Measurements from ENCODE around the gene BCL10.

BCL10 gene

DNA sequence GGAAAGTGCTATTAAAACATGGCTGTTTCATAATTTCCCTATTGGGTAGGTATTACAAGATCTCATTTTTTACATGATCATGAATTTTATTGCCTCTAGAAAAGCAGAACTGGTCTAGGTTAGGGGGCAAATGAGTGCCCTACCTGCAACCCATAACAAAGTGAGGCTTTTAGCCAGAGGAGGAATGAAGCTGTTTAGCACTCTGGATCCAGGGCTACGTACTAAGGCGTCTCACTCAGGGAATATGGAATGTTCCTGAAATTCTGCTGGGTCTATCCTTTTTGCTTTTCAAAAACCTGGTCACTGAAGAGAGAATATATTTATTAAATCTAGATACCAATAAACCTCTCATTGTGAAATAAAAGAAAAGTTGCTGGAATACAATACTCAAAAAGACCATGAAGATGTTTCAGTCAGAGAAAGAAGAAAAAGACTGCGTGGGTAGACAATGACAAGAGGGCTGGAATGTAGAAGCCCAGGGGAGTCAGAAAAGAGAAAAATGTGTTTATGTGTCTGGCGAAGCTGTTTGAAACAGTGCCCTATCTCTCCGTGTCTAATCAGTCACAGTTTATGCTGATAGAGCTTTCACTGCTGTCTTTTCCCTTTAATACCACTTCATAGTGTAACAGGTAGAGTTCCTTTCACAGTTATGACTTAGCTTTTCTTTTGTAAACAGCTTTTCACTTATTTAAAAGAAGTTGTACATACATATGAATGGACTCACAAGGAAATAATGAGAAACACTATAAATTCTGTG, 50.6 kb downstream of the BCL10 start:
- H3K9me3 ChIP-seq (ENCODE audit: control extremely low read depth in 1 of 5, control insufficient read depth in 4 of 5, insufficient read depth in 2 of 5, low read depth in 1 of 5, low read length in 4 of 5) = no peaks in the 10 kb centered on the region
- 83% methylated on average over 1 of the region's 5 CpGs for WGBS (ENCODE audit: insufficient coverage)
- H3K27me3 ChIP-seq (replicated peaks in 2 of 5; ENCODE audit: control insufficient read depth in 4 of 5, insufficient read depth in 5 of 5, low read length in 4 of 5) = no peaks in the 10 kb centered on the region
- peaks cover 0 to 7% (median 0%) of the 10 kb centered on the region in 4 experiments for H3K4me1 ChIP-seq (ENCODE audit: control extremely low read depth in 1 of 4, control insufficient read depth in 4 of 4, insufficient read depth in 4 of 4, low read length in 3 of 4)
- POLR2A ChIA-PET = interaction anchor here (0.8 kb wide), 1 partner anchor 119 kb away, joined by 3 read pairs; no protein-coding TSS in a partner anchor
- no peak for DNase-seq
- H3K4me3 ChIP-seq (ENCODE audit: control insufficient read depth in 1 of 7, extremely low read depth in 1 of 7, insufficient read depth in 4 of 7, low read depth in 2 of 7, low read length in 6 of 7) = no peak overlapping the region
- H3K27ac ChIP-seq (ENCODE audit: insufficient read depth in 1 of 2, low read depth in 1 of 2, low read length in 2 of 2, poor library complexity in 1 of 2, severe bottlenecking in 2 of 2) = peak overlapping the region in 1 of 2 experiments; percentile 22
- no peaks in the 10 kb centered on the region for H3K36me3 ChIP-seq (ENCODE audit: control insufficient read depth in 4 of 4, insufficient read depth in 4 of 4, low read length in 3 of 4)
- CTCF ChIA-PET = interaction anchor here (0.9 kb wide), 1 partner anchor 27 kb away, joined by 3 read pairs; no protein-coding TSS in a partner anchor

DNA sequence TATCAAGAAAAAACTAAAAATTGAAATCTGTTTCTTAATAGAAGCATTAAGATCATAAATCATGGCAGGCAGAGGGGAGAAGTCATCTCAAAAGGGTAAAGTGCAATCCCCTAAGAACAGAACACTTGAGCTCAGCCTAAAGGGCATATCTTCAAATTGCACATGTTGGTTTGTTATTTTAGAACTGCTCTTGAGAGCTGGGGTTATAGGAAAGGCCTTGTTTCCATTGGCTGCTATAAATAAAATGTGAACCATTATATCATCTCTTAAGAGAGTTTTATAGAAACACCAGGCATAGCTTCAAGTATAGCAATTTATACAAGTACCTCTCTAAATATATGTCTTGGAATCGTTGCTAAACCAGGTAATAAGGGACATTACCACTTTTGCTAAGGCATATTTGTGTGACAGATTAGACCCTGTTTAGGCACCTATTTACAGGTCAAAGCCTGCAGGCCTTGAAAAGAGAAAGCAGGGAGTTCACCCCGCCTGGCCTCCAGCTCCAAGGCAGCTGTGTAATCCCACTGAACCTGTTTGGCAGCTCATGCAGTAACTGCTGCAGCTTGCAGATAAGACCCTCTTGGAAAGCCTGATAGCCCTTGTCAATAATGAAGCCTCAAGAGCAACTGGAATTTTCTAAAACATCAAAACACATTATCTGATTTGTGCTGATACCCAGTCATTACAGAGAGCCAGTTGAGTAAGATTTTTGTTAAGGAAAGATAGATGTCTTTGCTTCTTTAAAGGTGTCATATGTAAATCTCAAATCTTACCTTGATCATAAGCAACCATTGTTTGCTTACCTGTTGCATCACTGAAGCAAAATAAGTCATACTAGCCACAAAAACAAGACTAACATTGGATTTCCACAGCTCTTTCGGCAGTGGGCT, 51.5 kb downstream of the BCL10 start:
- H3K27ac ChIP-seq (ENCODE audit: insufficient read depth in 1 of 2, low read depth in 1 of 2, low read length in 2 of 2, poor library complexity in 1 of 2, severe bottlenecking in 2 of 2) = peak overlapping the region in 1 of 2 experiments; percentile 54
- no peak overlapping the region for H3K4me3 ChIP-seq (ENCODE audit: control insufficient read depth in 1 of 7, extremely low read depth in 1 of 7, insufficient read depth in 4 of 7, low read depth in 2 of 7, low read length in 6 of 7)
- H3K4me1 ChIP-seq (ENCODE audit: control extremely low read depth in 1 of 4, control insufficient read depth in 4 of 4, insufficient read depth in 4 of 4, low read length in 3 of 4) = peaks cover 0 to 3% (median 0%) of the 10 kb centered on the region in 4 experiments
- no peaks in the 10 kb centered on the region for H3K27me3 ChIP-seq (replicated peaks in 2 of 5; ENCODE audit: control insufficient read depth in 4 of 5, insufficient read depth in 5 of 5, low read length in 4 of 5)
- POLR2A ChIA-PET = no interaction called here
- CTCF ChIA-PET = interaction anchor here (0.9 to 2.2 kb wide), 2 partner anchors 28 to 116 kb away, joined by 3 to 6 read pairs; no protein-coding TSS in a partner anchor
- H3K9me3 ChIP-seq (ENCODE audit: control extremely low read depth in 1 of 5, control insufficient read depth in 4 of 5, insufficient read depth in 2 of 5, low read depth in 1 of 5, low read length in 4 of 5) = no peaks in the 10 kb centered on the region
- no peaks in the 10 kb centered on the region for H3K36me3 ChIP-seq (ENCODE audit: control insufficient read depth in 4 of 4, insufficient read depth in 4 of 4, low read length in 3 of 4)
- 63% methylated on average over 1 of the region's 3 CpGs for WGBS (ENCODE audit: insufficient coverage)
- DNase-seq = peak; percentile 20 to 78 (median 36)

DNA sequence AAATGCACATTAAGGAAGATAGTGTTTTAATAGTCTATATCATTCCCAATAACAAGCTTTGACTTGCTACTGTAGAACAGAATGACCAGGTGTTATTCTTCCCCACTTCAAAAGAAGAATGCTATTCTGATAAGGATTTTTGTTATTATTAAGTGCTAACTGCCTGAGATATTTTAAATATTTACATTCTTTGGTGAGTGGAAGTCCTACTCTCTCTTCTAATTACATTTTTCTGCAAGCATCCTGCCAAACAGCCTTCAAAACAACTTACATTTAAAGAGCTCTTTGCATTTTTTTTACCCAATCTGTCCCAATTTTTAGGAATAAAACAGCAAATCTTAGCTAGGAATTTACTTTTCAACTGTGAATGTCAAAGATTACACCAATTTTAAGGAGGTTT, 52.1 kb downstream of the BCL10 start:
- Histone ChIP-seq H3K36me3 (ENCODE audit: control insufficient read depth in 4 of 4, insufficient read depth in 4 of 4, low read length in 3 of 4) (no peaks in the 10 kb centered on the region), H3K9me3 (ENCODE audit: control extremely low read depth in 1 of 5, control insufficient read depth in 4 of 5, insufficient read depth in 2 of 5, low read depth in 1 of 5, low read length in 4 of 5) (no peaks in the 10 kb centered on the region), H3K4me1 (ENCODE audit: control extremely low read depth in 1 of 4, control insufficient read depth in 4 of 4, insufficient read depth in 4 of 4, low read length in 3 of 4) (peaks cover 0 to 3% (median 0%) of the 10 kb centered on the region in 4 experiments), H3K4me3 (ENCODE audit: control insufficient read depth in 1 of 7, extremely low read depth in 1 of 7, insufficient read depth in 4 of 7, low read depth in 2 of 7, low read length in 6 of 7) (no peak overlapping the region), H3K27ac (ENCODE audit: insufficient read depth in 1 of 2, low read depth in 1 of 2, low read length in 2 of 2, poor library complexity in 1 of 2, severe bottlenecking in 2 of 2) (peak overlapping the region in 1 of 2 experiments; percentile 54), H3K27me3 (replicated peaks in 2 of 5; ENCODE audit: control insufficient read depth in 4 of 5, insufficient read depth in 5 of 5, low read length in 4 of 5) (no peaks in the 10 kb centered on the region)
- POLR2A ChIA-PET = no interaction called here
- CTCF ChIA-PET = interaction anchor here (0.9 to 2.2 kb wide), 2 partner anchors 9 to 116 kb away, joined by 3 to 6 read pairs; no protein-coding TSS in a partner anchor
- DNase-seq = no peak

DNA sequence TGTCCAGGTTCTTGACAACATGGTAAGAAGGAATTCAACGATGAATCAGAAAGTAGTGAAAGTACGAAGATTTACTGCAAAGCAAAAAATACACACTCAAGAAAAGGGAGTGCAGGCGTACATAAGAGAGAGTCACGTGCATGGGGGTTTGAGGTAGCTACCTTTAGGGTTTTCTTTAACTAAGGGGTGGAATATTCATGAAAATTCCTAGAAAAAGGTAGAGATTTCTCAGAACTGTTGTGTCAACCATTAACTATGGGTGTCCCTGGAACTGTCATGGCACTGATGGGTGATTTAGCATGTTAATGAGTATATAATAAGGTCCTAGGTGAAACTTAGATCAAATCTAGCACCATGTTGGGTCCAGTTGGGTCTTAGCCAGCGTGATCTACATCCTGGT, 53.1 kb downstream of the BCL10 start:
- DNase-seq = no peak
- WGBS (ENCODE audit: insufficient coverage) = 67% methylated on average over 3 of the region's 5 CpGs
- H3K4me1 ChIP-seq (ENCODE audit: control extremely low read depth in 1 of 4, control insufficient read depth in 4 of 4, insufficient read depth in 4 of 4, low read length in 3 of 4) = peaks cover 0 to 3% (median 0%) of the 10 kb centered on the region in 4 experiments
- POLR2A ChIA-PET = no interaction called here
- H3K9me3 ChIP-seq (ENCODE audit: control extremely low read depth in 1 of 5, control insufficient read depth in 4 of 5, insufficient read depth in 2 of 5, low read depth in 1 of 5, low read length in 4 of 5) = no peaks in the 10 kb centered on the region
- H3K27ac ChIP-seq (ENCODE audit: insufficient read depth in 1 of 2, low read depth in 1 of 2, low read length in 2 of 2, poor library complexity in 1 of 2, severe bottlenecking in 2 of 2) = peak overlapping the region in 1 of 2 experiments; percentile 9
- H3K4me3 ChIP-seq (ENCODE audit: control insufficient read depth in 1 of 7, extremely low read depth in 1 of 7, insufficient read depth in 4 of 7, low read depth in 2 of 7, low read length in 6 of 7) = no peak overlapping the region
- H3K36me3 ChIP-seq (ENCODE audit: control insufficient read depth in 4 of 4, insufficient read depth in 4 of 4, low read length in 3 of 4) = no peaks in the 10 kb centered on the region
- CTCF ChIA-PET = interaction anchor here (0.9 to 2.2 kb wide), 2 partner anchors 10 to 115 kb away, joined by 3 to 6 read pairs; no protein-coding TSS in a partner anchor
- H3K27me3 ChIP-seq (replicated peaks in 2 of 5; ENCODE audit: control insufficient read depth in 4 of 5, insufficient read depth in 5 of 5, low read length in 4 of 5) = no peaks in the 10 kb centered on the region

DNA sequence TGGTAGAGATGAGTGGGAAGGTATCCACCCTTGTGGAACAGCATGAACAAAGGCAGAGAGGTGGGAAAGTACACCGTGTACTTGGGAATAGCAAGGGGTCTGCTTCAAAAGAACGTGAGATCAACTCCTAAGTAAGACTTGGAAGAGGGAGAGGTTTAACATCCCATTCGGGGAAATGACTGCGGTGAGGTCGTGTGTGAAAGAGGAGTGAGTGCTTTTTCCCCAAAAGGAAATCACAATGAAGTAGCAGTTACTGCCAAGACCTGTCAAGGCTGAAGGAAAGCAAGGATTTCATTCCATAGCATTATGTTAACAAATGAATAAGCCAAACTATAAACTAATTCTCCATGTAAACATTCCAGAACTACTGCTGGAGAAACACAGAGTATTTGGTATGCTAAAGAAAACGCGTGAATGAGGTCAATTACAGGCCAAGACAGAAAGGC, 55.7 kb downstream of the BCL10 start:
- POLR2A ChIA-PET = no interaction called here
- peaks cover 0 to 3% (median 0%) of the 10 kb centered on the region in 4 experiments for H3K4me1 ChIP-seq (ENCODE audit: control extremely low read depth in 1 of 4, control insufficient read depth in 4 of 4, insufficient read depth in 4 of 4, low read length in 3 of 4)
- no peak overlapping the region for H3K27ac ChIP-seq (ENCODE audit: insufficient read depth in 1 of 2, low read depth in 1 of 2, low read length in 2 of 2, poor library complexity in 1 of 2, severe bottlenecking in 2 of 2)
- no peak for DNase-seq
- H3K9me3 ChIP-seq (ENCODE audit: control extremely low read depth in 1 of 5, control insufficient read depth in 4 of 5, insufficient read depth in 2 of 5, low read depth in 1 of 5, low read length in 4 of 5) = peaks cover 0 to 1% (median 0%) of the 10 kb centered on the region in 5 experiments
- WGBS (ENCODE audit: insufficient coverage) = 90% methylated on average over 5 of the region's 7 CpGs
- CTCF ChIA-PET = interaction anchor here (1.6 kb wide), 1 partner anchor 34 kb away, joined by 5 read pairs; no protein-coding TSS in a partner anchor
- H3K27me3 ChIP-seq (replicated peaks in 2 of 5; ENCODE audit: control insufficient read depth in 4 of 5, insufficient read depth in 5 of 5, low read length in 4 of 5) = no peaks in the 10 kb centered on the region
- no peaks in the 10 kb centered on the region for H3K36me3 ChIP-seq (ENCODE audit: control insufficient read depth in 4 of 4, insufficient read depth in 4 of 4, low read length in 3 of 4)
- no peak overlapping the region for H3K4me3 ChIP-seq (ENCODE audit: control insufficient read depth in 1 of 7, extremely low read depth in 1 of 7, insufficient read depth in 4 of 7, low read depth in 2 of 7, low read length in 6 of 7)

DNA sequence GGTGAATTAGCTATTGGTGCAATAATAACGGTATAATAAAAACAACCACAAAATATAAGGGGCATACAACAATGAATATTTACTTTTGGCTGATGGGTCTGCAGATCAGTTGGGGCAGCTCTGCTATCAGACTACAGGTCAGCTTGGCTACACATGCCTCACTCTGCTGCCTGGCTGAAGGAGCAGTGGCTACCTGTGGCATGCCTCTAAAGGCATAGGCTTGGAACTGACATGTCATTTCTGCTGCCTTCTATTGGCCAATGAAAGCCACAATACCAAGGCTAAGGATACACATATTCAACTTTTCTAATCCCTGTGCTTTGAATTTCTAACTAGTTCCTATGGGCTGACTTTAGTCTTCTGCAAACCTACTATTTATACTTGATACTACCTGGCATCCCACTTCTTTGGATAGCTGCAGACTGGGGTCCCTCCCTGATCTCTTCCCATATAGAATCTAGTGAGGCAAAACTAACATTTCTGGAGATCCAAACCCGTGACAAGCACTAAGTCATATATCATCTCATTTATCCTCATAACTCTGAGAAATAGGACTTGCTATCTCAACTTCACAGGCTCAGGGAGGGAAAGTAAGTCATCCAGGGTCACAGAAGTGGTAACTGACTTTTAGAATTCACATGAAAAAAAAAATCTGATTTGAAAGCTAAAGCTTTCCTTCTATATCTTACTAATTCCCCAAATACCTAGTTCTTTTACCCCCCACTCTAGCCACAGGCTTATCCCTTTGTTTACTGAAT, 56.4 kb downstream of the BCL10 start:
- ChIA-PET CTCF (interaction anchor here (1.6 kb wide), 1 partner anchor 35 kb away, joined by 5 read pairs; no protein-coding TSS in a partner anchor), POLR2A (no interaction called here)
- Histone ChIP-seq H3K4me1 (ENCODE audit: control extremely low read depth in 1 of 4, control insufficient read depth in 4 of 4, insufficient read depth in 4 of 4, low read length in 3 of 4) (peaks cover 0 to 2% (median 0%) of the 10 kb centered on the region in 4 experiments), H3K9me3 (ENCODE audit: control extremely low read depth in 1 of 5, control insufficient read depth in 4 of 5, insufficient read depth in 2 of 5, low read depth in 1 of 5, low read length in 4 of 5) (peaks cover 0 to 1% (median 0%) of the 10 kb centered on the region in 5 experiments), H3K36me3 (ENCODE audit: control insufficient read depth in 4 of 4, insufficient read depth in 4 of 4, low read length in 3 of 4) (no peaks in the 10 kb centered on the region), H3K4me3 (ENCODE audit: control insufficient read depth in 1 of 7, extremely low read depth in 1 of 7, insufficient read depth in 4 of 7, low read depth in 2 of 7, low read length in 6 of 7) (no peak overlapping the region), H3K27me3 (replicated peaks in 2 of 5; ENCODE audit: control insufficient read depth in 4 of 5, insufficient read depth in 5 of 5, low read length in 4 of 5) (no peaks in the 10 kb centered on the region), H3K27ac (ENCODE audit: insufficient read depth in 1 of 2, low read depth in 1 of 2, low read length in 2 of 2, poor library complexity in 1 of 2, severe bottlenecking in 2 of 2) (no peak overlapping the region)
- 100% methylated on average over 1 of the region's 2 CpGs for whole genome bisulfite sequencing (ENCODE audit: insufficient coverage)
- DNase-seq = no peak

Measured in common myeloid progenitor, CD34-positive (primary cell).